Measurements from ENCODE around the gene ELL. TPM values are rescaled to one million over a fixed set of nuclear protein-coding genes. Genes with fewer than 3 reads are reported as not detected.

ELL gene
- total and polyA plus RNA-seq, 9 of the 15 experiments (the other 6 are each of a cell fraction or from before 2014, with no cell fraction given), result 0.24 to 22.5 (median 4.1) TPM

DNA sequence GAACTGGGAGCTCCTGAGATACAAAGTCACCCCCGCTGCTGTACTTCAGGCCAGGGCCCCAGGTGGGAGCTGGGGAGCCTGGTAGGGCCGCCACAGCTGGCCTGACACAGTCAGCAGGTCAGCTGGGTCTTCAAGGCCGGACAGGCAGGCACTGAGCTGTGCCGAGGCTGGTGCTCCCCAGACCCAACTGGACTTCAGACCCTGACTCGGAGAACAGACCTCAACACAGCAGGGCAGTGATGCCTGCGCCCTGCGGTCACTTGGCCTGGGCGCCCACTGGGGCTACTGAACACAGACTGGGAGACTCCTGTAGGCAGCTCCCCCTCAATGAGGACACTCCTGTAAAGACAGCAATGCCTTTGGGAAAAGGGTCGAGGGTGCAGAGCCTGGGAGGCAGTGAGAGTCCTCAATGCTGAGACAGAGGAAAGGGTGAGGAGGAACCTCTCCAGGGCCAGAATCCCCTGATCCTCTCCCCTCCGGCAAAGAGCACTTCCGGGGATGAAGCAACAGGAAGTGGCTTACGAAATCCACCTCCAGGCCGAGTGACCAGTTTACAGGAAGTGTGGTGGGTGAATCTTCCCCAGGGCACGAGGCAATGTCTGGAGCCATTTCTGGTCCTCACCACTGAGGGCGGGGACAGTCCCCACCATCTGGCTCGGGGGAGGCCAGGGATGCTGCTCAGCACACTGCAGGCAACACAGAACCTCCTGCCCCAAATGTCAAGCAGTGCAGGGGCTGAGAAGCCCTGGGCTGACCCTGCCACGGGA, 43.1 kb downstream of the ELL start (continued):
- TF ChIP-seq, protein P1, sequence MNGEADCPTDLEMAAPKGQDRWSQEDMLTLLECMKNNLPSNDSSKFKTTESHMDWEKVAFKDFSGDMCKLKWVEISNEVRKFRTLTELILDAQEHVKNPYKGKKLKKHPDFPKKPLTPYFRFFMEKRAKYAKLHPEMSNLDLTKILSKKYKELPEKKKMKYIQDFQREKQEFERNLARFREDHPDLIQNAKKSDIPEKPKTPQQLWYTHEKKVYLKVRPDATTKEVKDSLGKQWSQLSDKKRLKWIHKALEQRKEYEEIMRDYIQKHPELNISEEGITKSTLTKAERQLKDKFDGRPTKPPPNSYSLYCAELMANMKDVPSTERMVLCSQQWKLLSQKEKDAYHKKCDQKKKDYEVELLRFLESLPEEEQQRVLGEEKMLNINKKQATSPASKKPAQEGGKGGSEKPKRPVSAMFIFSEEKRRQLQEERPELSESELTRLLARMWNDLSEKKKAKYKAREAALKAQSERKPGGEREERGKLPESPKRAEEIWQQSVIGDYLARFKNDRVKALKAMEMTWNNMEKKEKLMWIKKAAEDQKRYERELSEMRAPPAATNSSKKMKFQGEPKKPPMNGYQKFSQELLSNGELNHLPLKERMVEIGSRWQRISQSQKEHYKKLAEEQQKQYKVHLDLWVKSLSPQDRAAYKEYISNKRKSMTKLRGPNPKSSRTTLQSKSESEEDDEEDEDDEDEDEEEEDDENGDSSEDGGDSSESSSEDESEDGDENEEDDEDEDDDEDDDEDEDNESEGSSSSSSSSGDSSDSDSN (IDR thresholded peaks at IDR 0.05; ENCODE audit: borderline replicate concordance in 1 of 2, low read depth in 2 of 2, low read length in 2 of 2), result no peak
- TF ChIP-seq ZNF507 (tag; conservative IDR thresholded peaks at IDR 0.05), result no peak
- TF ChIP-seq JUND (IDR thresholded peaks at IDR 0.05; ENCODE audit: borderline replicate concordance, low read depth, low read length), result peak; percentile 45
- TF ChIP-seq JUND (tag; IDR thresholded peaks at IDR 0.05; ENCODE audit: borderline replicate concordance, low read depth, low read length), result peak; percentile 13; the same call in 1 of the 3 replicates
- no peak for TF ChIP-seq DACH1 (IDR thresholded peaks at IDR 0.05; ENCODE audit: partially characterized antibody)
- TF ChIP-seq HNRNPLL (IDR thresholded peaks at IDR 0.05; ENCODE audit: low read depth, low read length, poor library complexity, severe bottlenecking), result no peak
- no peak for TF ChIP-seq GATA2 (CRISPR knock-in tag; IDR thresholded peaks at IDR 0.05)
- TF ChIP-seq, protein P2, sequence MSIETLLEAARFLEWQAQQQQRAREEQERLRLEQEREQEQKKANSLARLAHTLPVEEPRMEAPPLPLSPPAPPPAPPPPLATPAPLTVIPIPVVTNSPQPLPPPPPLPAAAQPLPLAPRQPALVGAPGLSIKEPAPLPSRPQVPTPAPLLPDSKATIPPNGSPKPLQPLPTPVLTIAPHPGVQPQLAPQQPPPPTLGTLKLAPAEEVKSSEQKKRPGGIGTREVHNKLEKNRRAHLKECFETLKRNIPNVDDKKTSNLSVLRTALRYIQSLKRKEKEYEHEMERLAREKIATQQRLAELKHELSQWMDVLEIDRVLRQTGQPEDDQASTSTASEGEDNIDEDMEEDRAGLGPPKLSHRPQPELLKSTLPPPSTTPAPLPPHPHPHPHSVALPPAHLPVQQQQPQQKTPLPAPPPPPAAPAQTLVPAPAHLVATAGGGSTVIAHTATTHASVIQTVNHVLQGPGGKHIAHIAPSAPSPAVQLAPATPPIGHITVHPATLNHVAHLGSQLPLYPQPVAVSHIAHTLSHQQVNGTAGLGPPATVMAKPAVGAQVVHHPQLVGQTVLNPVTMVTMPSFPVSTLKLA (conservative IDR thresholded peaks at IDR 0.05), result no peak
- TF ChIP-seq ZNF133 (CRISPR knock-in tag; IDR thresholded peaks at IDR 0.05), result no peak
- no peak for TF ChIP-seq ZNF551 (CRISPR knock-in tag; IDR thresholded peaks at IDR 0.05)
- no peak for TF ChIP-seq TEAD4 (IDR thresholded peaks at IDR 0.05; ENCODE audit: low read length)
- TF ChIP-seq TEAD4 (CRISPR knock-in tag; IDR thresholded peaks at IDR 0.05; ENCODE audit: borderline replicate concordance), result no peak
- TF ChIP-seq FOSL1 (tag; conservative IDR thresholded peaks at IDR 0.05), result peak; percentile 34; the same call in 1 of the 2 replicates
- TF ChIP-seq, protein P3, sequence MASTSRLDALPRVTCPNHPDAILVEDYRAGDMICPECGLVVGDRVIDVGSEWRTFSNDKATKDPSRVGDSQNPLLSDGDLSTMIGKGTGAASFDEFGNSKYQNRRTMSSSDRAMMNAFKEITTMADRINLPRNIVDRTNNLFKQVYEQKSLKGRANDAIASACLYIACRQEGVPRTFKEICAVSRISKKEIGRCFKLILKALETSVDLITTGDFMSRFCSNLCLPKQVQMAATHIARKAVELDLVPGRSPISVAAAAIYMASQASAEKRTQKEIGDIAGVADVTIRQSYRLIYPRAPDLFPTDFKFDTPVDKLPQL (IDR thresholded peaks at IDR 0.05; ENCODE audit: extremely low read depth, insufficient read length), result no peak
- TF ChIP-seq TCF3 (CRISPR knock-in tag; IDR thresholded peaks at IDR 0.05), result no peak
- TF ChIP-seq FOXA1 (IDR thresholded peaks at IDR 0.05; ENCODE audit: borderline replicate concordance), result no peak
- TF ChIP-seq SIN3A (IDR thresholded peaks at IDR 0.05; ENCODE audit: borderline replicate concordance in 2 of 2, control insufficient read depth in 1 of 2, low read depth in 2 of 2, low read length in 2 of 2), result no peak; a peak in 1 of 4 replicates
- no peak for TF ChIP-seq ZBTB8A (IDR thresholded peaks at IDR 0.05; ENCODE audit: partially characterized antibody)
- TF ChIP-seq KLF10 (CRISPR knock-in tag; IDR thresholded peaks at IDR 0.05), result no peak
- no peak for TF ChIP-seq KHSRP (IDR thresholded peaks at IDR 0.05)
- no peak for TF ChIP-seq E2F3 (CRISPR knock-in tag; IDR thresholded peaks at IDR 0.05)
- TF ChIP-seq FOXK2 (conservative IDR thresholded peaks at IDR 0.05 in 1 of 2, IDR thresholded peaks at IDR 0.05 in 1 of 2; ENCODE audit: low read depth in 2 of 2), result 0 out of 4 replicates have a peak, but pooled peaks of 1 of the 2 experiments have one; percentile 26
- no peak for TF ChIP-seq MAFG (tag; conservative IDR thresholded peaks at IDR 0.05)
- TF ChIP-seq ZNF76 (CRISPR knock-in tag; IDR thresholded peaks at IDR 0.05; ENCODE audit: borderline replicate concordance), result no peak
- TF ChIP-seq BRCA1 (IDR thresholded peaks at IDR 0.05), result no peak
- TF ChIP-seq BRCA1 (CRISPR knock-in tag; IDR thresholded peaks at IDR 0.05), result no peak
